SK-N-SH (cell line): ENCODE measurements around the gene OR52E5. TPM values are rescaled to one million over a fixed set of nuclear protein-coding genes. Genes with fewer than 3 reads are reported as not detected.

Source experiments
- CTCF ChIA-PET: fragments of 300-600, 350-600 bp; formaldehyde crosslinking; extraction: SDS; loops from one replicate; lab custom pipeline; 2021; lab: Yijun Ruan, JAX
- POLR2A ChIA-PET: fragments of 350-600 bp; sonication (Branson Sonifier 250); formaldehyde crosslinking; extraction: SDS; loops from one replicate; lab custom pipeline; 2020; ENCODE audit warnings: antibody characterized with exemption, inconsistent platforms; lab: Yijun Ruan, JAX
- DNase-seq: peaks from one replicate; pipeline ENCODE4 v3.0.0; 2012
- H2AFZ ChIP-seq: fragments of 200-600 bp; sonication (generic); 2 replicates; pipeline ENCODE4 v1.8.1; 2016; ENCODE audit warnings: antibody characterized with exemption, mild to moderate bottlenecking, low read depth
- H3F3A ChIP-seq: fragments of 200-600 bp; sonication (generic); replicated peaks from 2 replicates; pipeline ENCODE3; 2016; ENCODE audit warnings: antibody characterized with exemption, mild to moderate bottlenecking; ENCODE audit not compliant: insufficient read depth
- H3K27ac ChIP-seq, 2 experiments: fragments of 200-500 bp in 1 of 2; fragments of 200-600 bp in 1 of 2; sonication (Bioruptor generic) in 1 of 2; sonication (generic), shearing (Covaris generic) in 1 of 2; 2 replicates each; pipeline versions ENCODE4 v1.5.1 to v1.6.1; 2014 to 2016; ENCODE audit warnings: low read depth in 2 of 2, inconsistent platforms in 1 of 2, low read length in 1 of 2, mild to moderate bottlenecking in 1 of 2, mixed read lengths in 1 of 2
- H3K27me3 ChIP-seq: fragments of 200-600 bp; sonication (generic), shearing (Covaris generic); 2 replicates; pipeline ENCODE4 v1.6.1; 2016; ENCODE audit warnings: mixed run types; ENCODE audit not compliant: insufficient read depth
- H3K36me3 ChIP-seq, 2 experiments: fragments of 200-500 bp in 1 of 2; fragments of 200-600 bp in 1 of 2; sonication (Bioruptor generic) in 1 of 2; sonication (generic) in 1 of 2; replicated peaks in 1 of 2; 2 replicates each; pipeline versions ENCODE3 to v1.5.1; 2014 to 2016; ENCODE audit warnings: low read length in 1 of 2, mild to moderate bottlenecking in 1 of 2; ENCODE audit not compliant: insufficient read depth in 2 of 2, control insufficient read depth in 1 of 2
- H3K4me1 ChIP-seq, 2 experiments: fragments of 200-500 bp in 1 of 2; fragments of 200-600 bp in 1 of 2; sonication (Bioruptor generic) in 1 of 2; sonication (generic), shearing (Covaris generic) in 1 of 2; 2 replicates each; pipeline versions ENCODE4 v1.5.1 to v1.6.1; 2014 to 2016; ENCODE audit warnings: low read depth in 1 of 2, low read length in 1 of 2, mixed run types in 1 of 2; ENCODE audit not compliant: insufficient read depth in 2 of 2, control insufficient read depth in 1 of 2
- H3K4me2 ChIP-seq: fragments of 200-600 bp; sonication (generic), shearing (Covaris generic); 2 replicates; pipeline ENCODE4 v1.6.1; 2017; ENCODE audit warnings: mixed run types
- H3K4me3 ChIP-seq, 2 experiments: fragments of 200-500 bp in 1 of 2; fragments of 200-600 bp in 1 of 2; sonication (Bioruptor generic) in 1 of 2; sonication (generic), shearing (Covaris generic) in 1 of 2; 2 replicates each; pipeline versions ENCODE4 v1.5.1 to v1.8.1; 2014 to 2016; ENCODE audit warnings: low read depth in 2 of 2, inconsistent platforms in 1 of 2, low read length in 1 of 2, mild to moderate bottlenecking in 1 of 2, mixed read lengths in 1 of 2, moderate library complexity in 1 of 2
- H3K79me2 ChIP-seq: fragments of 200-600 bp; sonication (generic); 2 replicates; pipeline ENCODE4 v1.8.1; 2017; ENCODE audit warnings: mild to moderate bottlenecking; ENCODE audit not compliant: insufficient read depth
- H3K9ac ChIP-seq: fragments of 200-600 bp; sonication (generic); 2 replicates; pipeline ENCODE4 v1.6.1; 2017; ENCODE audit warnings: mixed run types
- H3K9me2 ChIP-seq: fragments of 200-600 bp; sonication (generic); 2 replicates; pipeline ENCODE4 v1.6.1; 2017; ENCODE audit warnings: mixed run types
- H3K9me3 ChIP-seq: fragments of 200-600 bp; sonication (generic); 2 replicates; pipeline ENCODE4 v1.6.1; 2017; ENCODE audit warnings: mixed run types, mild to moderate bottlenecking, moderate library complexity
- H4K20me1 ChIP-seq: fragments of 200-600 bp; sonication (generic); 2 replicates; pipeline ENCODE4 v1.6.1; 2017; ENCODE audit warnings: mild to moderate bottlenecking, mixed run types; ENCODE audit not compliant: insufficient read depth
- CHD2 ChIP-seq: fragments of 150-350 bp; IDR thresholded peaks from 2 replicates; pipeline ENCODE4 v1.6.1; 2018; ENCODE audit warnings: low read length; ENCODE audit not compliant: partially characterized antibody
- CTCF ChIP-seq: fragments of 200-600 bp; sonication (generic); IDR thresholded peaks from 2 replicates; pipeline ENCODE4 v1.6.1; 2017; ENCODE audit warnings: antibody characterized with exemption, mild to moderate bottlenecking, moderate library complexity
- FOSL2 ChIP-seq: IDR thresholded peaks from 2 replicates; pipeline ENCODE4 v1.4.0; 2012; ENCODE audit warnings: low read depth, mild to moderate bottlenecking, moderate library complexity, borderline replicate concordance
- GABPA ChIP-seq: IDR thresholded peaks from 2 replicates; pipeline ENCODE4 v1.4.0; 2012; ENCODE audit warnings: low read depth, mild to moderate bottlenecking
- IRF3 ChIP-seq: fragments of 150-350 bp; IDR thresholded peaks from 2 replicates; pipeline ENCODE4 v1.6.1; 2016; ENCODE audit warnings: mild to moderate bottlenecking, low read depth, low read length
- JUND ChIP-seq: IDR thresholded peaks from 2 replicates; pipeline ENCODE4 v1.4.0; 2012
- NFIC ChIP-seq: IDR thresholded peaks from 2 replicates; pipeline ENCODE4 v1.4.0; 2012; ENCODE audit warnings: borderline replicate concordance
- RFX5 ChIP-seq: IDR thresholded peaks from 2 replicates; pipeline ENCODE4 v1.6.1; 2012; ENCODE audit warnings: mild to moderate bottlenecking, improper control_type of control experiment, low read length
- RXRA ChIP-seq: IDR thresholded peaks from 2 replicates; pipeline ENCODE4 v1.4.0; 2012; ENCODE audit warnings: low read depth, mild to moderate bottlenecking, borderline replicate concordance
- YY1 ChIP-seq: IDR thresholded peaks from 2 replicates; pipeline ENCODE4 v1.4.0; 2012; ENCODE audit warnings: low read depth, mild to moderate bottlenecking
- WGBS: methylation state at CpG from one replicate; pipeline ENCODE4 v1.1.6; 2017; ENCODE audit warnings: low lambda C conversion rate; 5-methylcytosine and 5-hydroxymethylcytosine counted together
- polyA plus RNA-seq, 3 experiments: library from polyadenylated mRNA; depleted of rRNA; stranded (reverse); fragments of >200 nt; gene quantifications; 2 replicates each; pipeline ENCODE4 v1.2.3, GENCODE V29; 2012
- TF ChIP-seq, protein P1 (sequence below): IDR thresholded peaks from 2 replicates; pipeline ENCODE4 v1.6.1; 2012; ENCODE audit warnings: mild to moderate bottlenecking, low read depth, low read length, moderate library complexity
- TF ChIP-seq, protein P2 (sequence below): IDR thresholded peaks from 2 replicates; pipeline ENCODE4 v1.4.0; 2012; ENCODE audit warnings: low read depth, borderline replicate concordance

Gene OR52E5
- polyA plus RNA-seq, 1 of the 3 experiments (the other 2 are of a cell fraction), result not detected

- Histone ChIP-seq H4K20me1 (no peaks in the 10 kb centered on the region), H3K9me3 (no peaks in the 10 kb centered on the region), H3K4me1 (no peaks in the 10 kb centered on the region), H3K4me3 (no peak overlapping the region), H3K27me3 (no peaks in the 10 kb centered on the region), H3K36me3 (no peaks in the 10 kb centered on the region), H3K9ac (no peak overlapping the region), H3F3A (no peaks in the 10 kb centered on the region), H3K4me2 (no peak overlapping the region), H3K79me2 (no peaks in the 10 kb centered on the region), H3K9me2 (no peaks in the 10 kb centered on the region), H3K27ac (no peak overlapping the region), H2AFZ (no peak overlapping the region)
- no peak for DNase-seq
- TF ChIP-seq RFX5, result no peak
- no peak for TF ChIP-seq NFIC
- no peak for TF ChIP-seq IRF3
- TF ChIP-seq CHD2, result no peak
- TF ChIP-seq FOSL2, result no peak
- TF ChIP-seq RXRA, result no peak
- TF ChIP-seq CTCF, result no peak
- TF ChIP-seq, protein P1, sequence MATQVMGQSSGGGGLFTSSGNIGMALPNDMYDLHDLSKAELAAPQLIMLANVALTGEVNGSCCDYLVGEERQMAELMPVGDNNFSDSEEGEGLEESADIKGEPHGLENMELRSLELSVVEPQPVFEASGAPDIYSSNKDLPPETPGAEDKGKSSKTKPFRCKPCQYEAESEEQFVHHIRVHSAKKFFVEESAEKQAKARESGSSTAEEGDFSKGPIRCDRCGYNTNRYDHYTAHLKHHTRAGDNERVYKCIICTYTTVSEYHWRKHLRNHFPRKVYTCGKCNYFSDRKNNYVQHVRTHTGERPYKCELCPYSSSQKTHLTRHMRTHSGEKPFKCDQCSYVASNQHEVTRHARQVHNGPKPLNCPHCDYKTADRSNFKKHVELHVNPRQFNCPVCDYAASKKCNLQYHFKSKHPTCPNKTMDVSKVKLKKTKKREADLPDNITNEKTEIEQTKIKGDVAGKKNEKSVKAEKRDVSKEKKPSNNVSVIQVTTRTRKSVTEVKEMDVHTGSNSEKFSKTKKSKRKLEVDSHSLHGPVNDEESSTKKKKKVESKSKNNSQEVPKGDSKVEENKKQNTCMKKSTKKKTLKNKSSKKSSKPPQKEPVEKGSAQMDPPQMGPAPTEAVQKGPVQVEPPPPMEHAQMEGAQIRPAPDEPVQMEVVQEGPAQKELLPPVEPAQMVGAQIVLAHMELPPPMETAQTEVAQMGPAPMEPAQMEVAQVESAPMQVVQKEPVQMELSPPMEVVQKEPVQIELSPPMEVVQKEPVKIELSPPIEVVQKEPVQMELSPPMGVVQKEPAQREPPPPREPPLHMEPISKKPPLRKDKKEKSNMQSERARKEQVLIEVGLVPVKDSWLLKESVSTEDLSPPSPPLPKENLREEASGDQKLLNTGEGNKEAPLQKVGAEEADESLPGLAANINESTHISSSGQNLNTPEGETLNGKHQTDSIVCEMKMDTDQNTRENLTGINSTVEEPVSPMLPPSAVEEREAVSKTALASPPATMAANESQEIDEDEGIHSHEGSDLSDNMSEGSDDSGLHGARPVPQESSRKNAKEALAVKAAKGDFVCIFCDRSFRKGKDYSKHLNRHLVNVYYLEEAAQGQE, result no peak
- no peak for TF ChIP-seq JUND
- no peak for TF ChIP-seq YY1
- TF ChIP-seq GABPA, result no peak
- WGBS, result 3% methylated on average over 1 of the region's 1 CpG
- POLR2A ChIA-PET, result no interaction called here
- CTCF ChIA-PET, result no interaction called here
Measured at GRCh38 chr11:5846701-5847100, 46.3 kb upstream of the OR52E5 start.

DNA sequence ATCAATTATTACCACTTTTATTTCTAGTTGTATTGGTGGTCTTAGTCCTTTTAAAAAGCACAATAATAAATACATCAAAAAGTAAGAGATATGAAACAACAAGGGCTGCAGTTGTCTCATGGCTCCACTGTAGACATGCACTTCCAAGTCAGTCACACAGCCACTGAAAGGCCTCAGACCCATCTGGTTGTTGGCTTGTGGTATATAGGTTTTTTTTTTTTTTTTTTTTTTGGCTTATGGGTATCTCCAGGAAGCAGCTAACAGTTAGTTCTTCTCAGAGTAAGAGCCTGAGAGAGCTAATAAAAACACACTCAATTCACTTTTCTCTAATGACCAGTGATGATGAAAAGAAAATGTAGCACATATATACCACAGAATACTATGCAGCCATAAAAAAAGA, 45.3 kb upstream of the OR52E5 start:
- no peak for DNase-seq
- H3K27ac ChIP-seq, result no peak overlapping the region
- no peak overlapping the region for H3K4me3 ChIP-seq
- H3K4me2 ChIP-seq, result no peak overlapping the region
- no peaks in the 10 kb centered on the region for H3K9me2 ChIP-seq
- no peaks in the 10 kb centered on the region for H3F3A ChIP-seq
- no peaks in the 10 kb centered on the region for H3K27me3 ChIP-seq
- ChIA-PET POLR2A (no interaction called here), CTCF (no interaction called here)
- H3K79me2 ChIP-seq, result no peaks in the 10 kb centered on the region
- H3K4me1 ChIP-seq, result no peaks in the 10 kb centered on the region
- H4K20me1 ChIP-seq, result no peaks in the 10 kb centered on the region
- H3K9ac ChIP-seq, result no peak overlapping the region
- TF ChIP-seq RXRA (no peak), YY1 (no peak)
- TF ChIP-seq, protein P2, sequence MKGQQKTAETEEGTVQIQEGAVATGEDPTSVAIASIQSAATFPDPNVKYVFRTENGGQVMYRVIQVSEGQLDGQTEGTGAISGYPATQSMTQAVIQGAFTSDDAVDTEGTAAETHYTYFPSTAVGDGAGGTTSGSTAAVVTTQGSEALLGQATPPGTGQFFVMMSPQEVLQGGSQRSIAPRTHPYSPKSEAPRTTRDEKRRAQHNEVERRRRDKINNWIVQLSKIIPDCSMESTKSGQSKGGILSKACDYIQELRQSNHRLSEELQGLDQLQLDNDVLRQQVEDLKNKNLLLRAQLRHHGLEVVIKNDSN, result no peak
- H3K36me3 ChIP-seq, result no peaks in the 10 kb centered on the region
- H3K9me3 ChIP-seq, result no peaks in the 10 kb centered on the region
- no peak overlapping the region for H2AFZ ChIP-seq
